Activated CD4-positive, alpha-beta T cell treated with anti-CD3 and anti-CD28 coated beads, Interleukin-2, amount 50 U/mL, for 4 hours (primary cell): ENCODE data around the gene KISS1.

Source experiments
- DNase-seq, 2 experiments: peaks; one replicate each; pipeline ENCODE4 v3.0.0-alpha.2; 2020

The KISS1 gene

GRCh38 chr1:204153667-204154066, 42.6 kb downstream of the KISS1 start:
- no peak for DNase-seq

- no peak for DNase-seq
Measured at GRCh38 chr1:204152310-204153044, 43.8 kb downstream of the KISS1 start.

- peak; percentile 29 to 32 for DNase-seq
Measured at GRCh38 chr1:204151552-204152309, 44.6 kb downstream of the KISS1 start, which contains the start of gene ETNK2. Gene ETNK2, minus strand, starts transcription at chr1:204152044. Its CDS starts 192 bp downstream, at chr1:204151852.

GRCh38 chr1:204150702-204151551, 45.4 kb downstream of the KISS1 start:
- DNase-seq = no peak

GRCh38 chr1:204149635-204150565, 46.4 kb downstream of the KISS1 start:
- no peak for DNase-seq

GRCh38 chr1:204149107-204149506, 47.2 kb downstream of the KISS1 start:
- DNase-seq = no peak

- DNase-seq = no peak
Measured at GRCh38 chr1:204147406-204148383, 48.6 kb downstream of the KISS1 start.

GRCh38 chr1:204146965-204147364, 49.3 kb downstream of the KISS1 start:
- DNase-seq = no peak

GRCh38 chr1:204146309-204146708, 50.0 kb downstream of the KISS1 start:
- no peak for DNase-seq

GRCh38 chr1:204145033-204145504, 51.2 kb downstream of the KISS1 start:
- DNase-seq = no peak

- no peak for DNase-seq
Measured at GRCh38 chr1:204143276-204144041, 52.8 kb downstream of the KISS1 start.

- DNase-seq = no peak
Measured at GRCh38 chr1:204142032-204142974, 54.0 kb downstream of the KISS1 start.

- DNase-seq = no peak
Measured at GRCh38 chr1:204141131-204141530, 55.2 kb downstream of the KISS1 start.
